HCT116 (cell line): ENCODE measurements around the gene SMS. TPM values are rescaled to one million over a fixed set of nuclear protein-coding genes. Genes with fewer than 3 reads are reported as not detected.

Source experiments
- ATAC-seq: fragments of 200-7000 bp; cut with Tn5 transposase; 2 replicates; pipeline ENCODE4 v1.9.1; 2020; ENCODE audit warnings: mild to moderate bottlenecking, moderate library complexity
- BruUV-seq: library from RNA; stranded (reverse); fragments of 400-500 nt; replicated peaks from 2 replicates; lab custom pipeline; 2021; lab: Mats Ljungman, UMichigan
- CTCF ChIA-PET: fragments of 300-600 bp; sonication (Branson Sonifier 250); formaldehyde crosslinking; loops from one replicate; lab custom pipeline; 2021; ENCODE audit warnings: antibody characterized with exemption; lab: Charles Lee
- POLR2A ChIA-PET: fragments of 300-600, 350-600 bp; sonication (Branson Sonifier 250); formaldehyde crosslinking; loops from one replicate; lab custom pipeline; 2021; ENCODE audit warnings: antibody characterized with exemption; lab: Charles Lee
- RAD21 ChIA-PET, 2 experiments: fragments of 300-600 bp; sonication (Branson Sonifier 250); formaldehyde crosslinking; loops; one replicate each; lab custom pipeline; 2023; ENCODE audit warnings: low total read pairs in 2 of 2; ENCODE audit not compliant: uncharacterized antibody in 2 of 2, unreplicated experiment in 2 of 2, low non-redundant PET in 1 of 2; lab: Charles Lee
- DNase-seq: peaks from one replicate; pipeline ENCODE4 v3.0.0-alpha.2; 2010; ENCODE audit warnings: low read depth, low spot score
- H2AFZ ChIP-seq: fragments of 200-600 bp; shearing (Covaris generic), sonication (generic); 2 replicates; pipeline ENCODE4 v1.6.1; 2017; ENCODE audit warnings: low read depth, mixed run types, mixed read lengths, antibody characterized with exemption, low read length; ENCODE audit not compliant: poor library complexity, severe bottlenecking
- H3K27ac ChIP-seq: 2 replicates; pipeline ENCODE4 v1.5.1; 2012; ENCODE audit warnings: low read depth, low read length
- H3K27me3 ChIP-seq: fragments of 200-600 bp; sonication (generic); 2 replicates; pipeline ENCODE4 v1.6.1; 2016; ENCODE audit warnings: mixed run types, low read length, mixed read lengths; ENCODE audit not compliant: insufficient read depth
- H3K36me3 ChIP-seq, 2 experiments: fragments of 200-500 bp in 1 of 2; fragments of 200-600 bp in 1 of 2; sonication (Bioruptor generic) in 1 of 2; sonication (generic) in 1 of 2; 2 replicates each; pipeline versions ENCODE4 v1.5.1 to v1.6.1; 2014 to 2016; ENCODE audit warnings: low read length in 2 of 2, inconsistent platforms in 1 of 2, mixed read lengths in 1 of 2, mixed run types in 1 of 2; ENCODE audit not compliant: insufficient read depth in 2 of 2, control insufficient read depth in 1 of 2
- H3K4me1 ChIP-seq, 2 experiments: fragments of 200-600 bp in 1 of 2; sonication (generic) in 1 of 2; 2 replicates each; pipeline versions ENCODE4 v1.5.1 to v1.6.1; 2012 to 2017; ENCODE audit warnings: low read length in 2 of 2, inconsistent platforms in 1 of 2, mild to moderate bottlenecking in 1 of 2, mixed read lengths in 1 of 2, mixed run types in 1 of 2, moderate library complexity in 1 of 2; ENCODE audit not compliant: insufficient read depth in 2 of 2, control insufficient read depth in 1 of 2
- H3K4me2 ChIP-seq: fragments of 200-600 bp; sonication (generic); 2 replicates; pipeline ENCODE4 v1.6.1; 2017; ENCODE audit warnings: mixed run types, low read length, mixed read lengths
- H3K4me3 ChIP-seq, 2 experiments: fragments of 200-600 bp in 1 of 2; sonication (generic) in 1 of 2; replicated peaks in 1 of 2; 2 replicates each; pipeline ENCODE4 v1.5.1; 2011 to 2016; ENCODE audit warnings: low read length in 2 of 2, control low read depth in 1 of 2, low read depth in 1 of 2, mild to moderate bottlenecking in 1 of 2, mixed read lengths in 1 of 2, mixed run types in 1 of 2
- H3K79me2 ChIP-seq: fragments of 200-600 bp; sonication (generic); 2 replicates; pipeline ENCODE4 v1.6.1; 2017; ENCODE audit warnings: mild to moderate bottlenecking, mixed run types, low read length, moderate library complexity, mixed read lengths; ENCODE audit not compliant: insufficient read depth
- H3K9ac ChIP-seq: fragments of 200-600 bp; sonication (generic); 2 replicates; pipeline ENCODE4 v1.6.1; 2016; ENCODE audit warnings: low read length, mixed read lengths
- H3K9me2 ChIP-seq: fragments of 200-600 bp; sonication (generic), shearing (Covaris generic); 2 replicates; pipeline ENCODE4 v1.6.1; 2017; ENCODE audit warnings: mixed run types, mild to moderate bottlenecking, moderate library complexity; ENCODE audit not compliant: insufficient read depth
- H3K9me3 ChIP-seq, 2 experiments: fragments of 200-500 bp in 1 of 2; fragments of 200-600 bp in 1 of 2; sonication (Bioruptor generic) in 1 of 2; sonication (generic) in 1 of 2; 2 replicates each; pipeline ENCODE4 v1.6.1; 2014 to 2017; ENCODE audit warnings: low read length in 2 of 2, mixed read lengths in 2 of 2, inconsistent platforms in 1 of 2, low read depth in 1 of 2, mild to moderate bottlenecking in 1 of 2, mixed run types in 1 of 2, moderate library complexity in 1 of 2; ENCODE audit not compliant: control insufficient read depth in 1 of 2, insufficient read depth in 1 of 2
- H4K20me1 ChIP-seq: fragments of 200-600 bp; sonication (generic), shearing (Covaris generic); 2 replicates; pipeline ENCODE4 v1.6.1; 2017; ENCODE audit warnings: mixed run types, mild to moderate bottlenecking, moderate library complexity; ENCODE audit not compliant: insufficient read depth
- ATF3 ChIP-seq: IDR thresholded peaks from 2 replicates; pipeline ENCODE4 v1.6.1; 2012
- CBX3 ChIP-seq: IDR thresholded peaks from 2 replicates; pipeline ENCODE4 v1.6.1; 2012; ENCODE audit warnings: low read depth
- EGR1 ChIP-seq: IDR thresholded peaks from 2 replicates; pipeline ENCODE4 v1.6.1; 2012; ENCODE audit warnings: low read depth
- ELF1 ChIP-seq: IDR thresholded peaks from 2 replicates; pipeline ENCODE4 v1.6.1; 2012; ENCODE audit warnings: low read depth, borderline replicate concordance
- EZH2 ChIP-seq: fragments of 200-600 bp; sonication (generic); IDR thresholded peaks from 2 replicates; pipeline ENCODE4 v1.6.1; 2017; ENCODE audit warnings: antibody characterized with exemption, mixed run types
- FOSL1 ChIP-seq: IDR thresholded peaks from 2 replicates; pipeline ENCODE4 v1.6.1; 2012; ENCODE audit warnings: low read depth
- POLR2A ChIP-seq: IDR thresholded peaks from 2 replicates; pipeline ENCODE4 v1.7.0; 2011; ENCODE audit warnings: borderline replicate concordance; ENCODE audit not compliant: insufficient read depth, insufficient read length; ENCODE audit errors: extremely low read depth
- POLR2AphosphoS5 ChIP-seq: IDR thresholded peaks from 2 replicates; pipeline ENCODE4 v1.6.1; 2011; ENCODE audit warnings: mild to moderate bottlenecking, low read depth, low read length, moderate library complexity
- RAD21 ChIP-seq: IDR thresholded peaks from 2 replicates; pipeline ENCODE4 v1.6.1; 2012; ENCODE audit warnings: low read depth, mild to moderate bottlenecking
- REST ChIP-seq: IDR thresholded peaks from 2 replicates; pipeline ENCODE4 v1.6.1; 2012; ENCODE audit warnings: low read depth
- SIN3A ChIP-seq: IDR thresholded peaks from 2 replicates; pipeline ENCODE4 v1.6.1; 2012; ENCODE audit warnings: low read depth
- SRF ChIP-seq: IDR thresholded peaks from 2 replicates; pipeline ENCODE4 v1.6.1; 2012; ENCODE audit warnings: low read depth
- TCF7L2 ChIP-seq: IDR thresholded peaks from 2 replicates; pipeline ENCODE4 v1.7.0; 2011; ENCODE audit warnings: borderline replicate concordance, inconsistent platforms; ENCODE audit not compliant: insufficient read depth, insufficient read length; ENCODE audit errors: extremely low read depth
- ZBTB33 ChIP-seq: IDR thresholded peaks from 2 replicates; pipeline ENCODE4 v1.6.1; 2011; ENCODE audit warnings: mild to moderate bottlenecking, low read length, moderate library complexity; ENCODE audit not compliant: insufficient replicate concordance; ENCODE audit errors: extremely low read depth
- ZFX ChIP-seq: fragments of 450-650 bp; IDR thresholded peaks from 2 replicates; pipeline ENCODE4 v1.6.1; 2017
- intact Hi-C: fragments of 100-400 bp; cut with micrococcal nuclease; formaldehyde crosslinking; loops from 2 replicates; pipeline ENCODE4 v1.10.0; 2022
- total RNA-seq: library from RNA; stranded (reverse); gene quantifications from one replicate; pipeline ENCODE4 v1.2.1, GENCODE V29; 2021; ENCODE audit not compliant: unreplicated experiment

The SMS gene
- total RNA-seq, 1 experiment from 2014 or later, result 164 TPM

- CTCF ChIA-PET, result no interaction called here
- H3K4me2 ChIP-seq, result no peak overlapping the region
- no peak overlapping the region for H2AFZ ChIP-seq
- H3K9ac ChIP-seq, result no peak overlapping the region
- H3K79me2 ChIP-seq, result peaks cover 98% of the 10 kb centered on the region
- H3K9me2 ChIP-seq, result no peaks in the 10 kb centered on the region
- no peak for TF ChIP-seq ELF1
- TF ChIP-seq SRF, result no peak
- TF ChIP-seq SIN3A, result no peak
- no peak for TF ChIP-seq RAD21
- TF ChIP-seq FOSL1, result no peak
- TF ChIP-seq ZFX, result no peak
- TF ChIP-seq EGR1, result no peak
- no peak for TF ChIP-seq TCF7L2
- BruUV-seq, result no TSS peak
- RAD21 ChIA-PET, result no interaction called here
- no peak for ATAC-seq
- no peaks in the 10 kb centered on the region for H3K4me1 ChIP-seq
- H3K4me3 ChIP-seq, result no peak overlapping the region
- no peak overlapping the region for H3K27ac ChIP-seq
- no peak for DNase-seq
- no peaks in the 10 kb centered on the region for H3K36me3 ChIP-seq
- H4K20me1 ChIP-seq, result peaks cover 9% of the 10 kb centered on the region; the same call in 1 of the 2 replicates
- no peaks in the 10 kb centered on the region for H3K9me3 ChIP-seq
- POLR2A ChIA-PET, result no interaction called here
- no peaks in the 10 kb centered on the region for H3K27me3 ChIP-seq
- intact Hi-C loops, result no loop called here
These were observed 17.7 kb downstream of the SMS start for GRCh38 chrX:21958187-21958586.

- ATAC-seq, result no peak
- BruUV-seq, result no TSS peak
These were observed 18.4 kb downstream of the SMS start for GRCh38 chrX:21958916-21959315.

More at GRCh38 chrX:21958916-21959315, 18.4 kb downstream of the SMS start:
- H3K9ac ChIP-seq, result no peak overlapping the region
- no peaks in the 10 kb centered on the region for H3K9me2 ChIP-seq
- no peak overlapping the region for H3K27ac ChIP-seq
- intact Hi-C loops, result no loop called here
- H3K4me1 ChIP-seq, result no peaks in the 10 kb centered on the region
- RAD21 ChIA-PET, result no interaction called here
- no peaks in the 10 kb centered on the region for H3K27me3 ChIP-seq
- no peak overlapping the region for H3K4me3 ChIP-seq
- H3K4me2 ChIP-seq, result no peak overlapping the region
- H3K9me3 ChIP-seq, result no peaks in the 10 kb centered on the region
- TF ChIP-seq SRF (no peak), EZH2 (no peak), POLR2AphosphoS5 (no peak), CBX3 (no peak), ELF1 (no peak), ZBTB33 (no peak), ATF3 (no peak), POLR2A (no peak), ZFX (no peak), REST (no peak), FOSL1 (no peak)
- DNase-seq, result no peak
- H3K79me2 ChIP-seq, result peaks cover 98% of the 10 kb centered on the region
- POLR2A ChIA-PET, result no interaction called here
- no peak overlapping the region for H2AFZ ChIP-seq
- H3K36me3 ChIP-seq, result no peaks in the 10 kb centered on the region
- H4K20me1 ChIP-seq, result peaks cover 12% of the 10 kb centered on the region; the same call in 1 of the 2 replicates
- CTCF ChIA-PET, result no interaction called here
